Heart left ventricle (tissue), 13 donors: Measurements from ENCODE around the gene COLEC12.

Experiments used
- CTCF ChIP-seq, 12 donors: fragments of 200-600 bp; sonication (generic) in 4 of 12; IDR thresholded peaks; one replicate each; pipeline versions ENCODE4 v1.5.0 to v1.8.0; 2018 to 2022; ENCODE audit warnings: antibody characterized with exemption in 12 of 12, mild to moderate bottlenecking in 5 of 12
- POLR2A ChIP-seq, 2 donors: fragments of 450-650 bp; IDR thresholded peaks; one replicate each; pipeline ENCODE4 v1.6.1; 2017; ENCODE audit warnings: antibody characterized with exemption in 2 of 2, mild to moderate bottlenecking in 2 of 2, moderate library complexity in 2 of 2
- donor health status: ischemic (EF 13 %, LVEDD 7.1; RV severe dilation, severe dysfunction).
- donor health status: DM: no; HTN: yes; CAD: no.
- donor health status: DM: no; HTN: no; CAD: no.
- donor health status: ischemic (EF 25% LVEDD 6.9; RV normal size, moderate dysfunction).
- donor health status: ischemic (EF 25% LVEDD 5.7; RV mildly dilated, moderate dysfunction).
- donor health status: ischemic (EF 35%, LVEDD 5.7; RV mildly dilated, moderate dysfunction).
- donor health status: nonischemic (EF 11% LVEDD 7.7; RV severe dilation, severe dysfunction).
- donor health status: DM: yes; HTN: yes; CAD: no.
- donor health status: PGD.
- donor health status: ischemic (EF 29% LVEDD 5.4; RV normal size, mild dysfunction).
- donor health status: nonischemic (EF 23%, LVEDD 6.1; RV moderate dilation, normal function).

DNA sequence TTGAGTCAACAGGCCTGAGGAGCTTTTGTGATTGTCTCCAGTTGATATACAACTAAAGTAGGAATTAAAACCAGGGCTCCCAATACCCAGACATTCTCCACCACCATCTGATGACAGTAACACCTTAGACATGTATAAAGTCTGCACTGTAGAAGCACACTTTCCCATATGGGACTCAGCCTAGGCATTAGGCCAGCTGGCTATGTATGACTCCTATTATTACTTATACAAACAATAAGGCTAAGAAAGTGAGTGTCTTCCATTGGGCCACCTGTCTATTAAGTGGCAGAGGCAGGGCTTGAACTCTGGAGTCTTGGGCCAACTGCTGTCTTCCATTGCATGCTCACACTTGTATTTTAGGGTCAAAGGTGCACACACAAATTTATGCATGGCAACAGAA, 32.1 kb upstream of the COLEC12 start:
- TF ChIP-seq CTCF (IDR thresholded peaks at IDR 0.05) (no peak), POLR2A (IDR thresholded peaks at IDR 0.05) (no peak)
